ENCODE measurements around the gene CRACR2B.
A peak's percentile ranks its signal among the peaks of the same experiment; 100 is the strongest.

CRACR2B gene

GRCh38 chr11:839280-839623, 11.5 kb downstream of the CRACR2B start:
- TF ChIP-seq, protein P1, sequence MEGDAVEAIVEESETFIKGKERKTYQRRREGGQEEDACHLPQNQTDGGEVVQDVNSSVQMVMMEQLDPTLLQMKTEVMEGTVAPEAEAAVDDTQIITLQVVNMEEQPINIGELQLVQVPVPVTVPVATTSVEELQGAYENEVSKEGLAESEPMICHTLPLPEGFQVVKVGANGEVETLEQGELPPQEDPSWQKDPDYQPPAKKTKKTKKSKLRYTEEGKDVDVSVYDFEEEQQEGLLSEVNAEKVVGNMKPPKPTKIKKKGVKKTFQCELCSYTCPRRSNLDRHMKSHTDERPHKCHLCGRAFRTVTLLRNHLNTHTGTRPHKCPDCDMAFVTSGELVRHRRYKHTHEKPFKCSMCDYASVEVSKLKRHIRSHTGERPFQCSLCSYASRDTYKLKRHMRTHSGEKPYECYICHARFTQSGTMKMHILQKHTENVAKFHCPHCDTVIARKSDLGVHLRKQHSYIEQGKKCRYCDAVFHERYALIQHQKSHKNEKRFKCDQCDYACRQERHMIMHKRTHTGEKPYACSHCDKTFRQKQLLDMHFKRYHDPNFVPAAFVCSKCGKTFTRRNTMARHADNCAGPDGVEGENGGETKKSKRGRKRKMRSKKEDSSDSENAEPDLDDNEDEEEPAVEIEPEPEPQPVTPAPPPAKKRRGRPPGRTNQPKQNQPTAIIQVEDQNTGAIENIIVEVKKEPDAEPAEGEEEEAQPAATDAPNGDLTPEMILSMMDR (IDR thresholded peaks at IDR 0.05; ENCODE audit: extremely low read depth, insufficient read depth, missing control alignments) = no peak
- in situ Hi-C loops (cut with MboI; ENCODE audit: low pct_unique_long_range_greater_than_20kb, low sequenced_read_pairs, unreplicated experiment) = no loop called here
- DNase-seq (ENCODE audit: low spot score) = no peak

GRCh38 chr11:839875-840617, 12.3 kb downstream of the CRACR2B start:
- TF ChIP-seq, protein P1 (IDR thresholded peaks at IDR 0.05; ENCODE audit: extremely low read depth, insufficient read depth, missing control alignments) = peak; percentile 43
- in situ Hi-C loops (cut with MboI; ENCODE audit: low pct_unique_long_range_greater_than_20kb, low sequenced_read_pairs, unreplicated experiment) = no loop called here
- no peak for DNase-seq (ENCODE audit: low spot score)

DNA sequence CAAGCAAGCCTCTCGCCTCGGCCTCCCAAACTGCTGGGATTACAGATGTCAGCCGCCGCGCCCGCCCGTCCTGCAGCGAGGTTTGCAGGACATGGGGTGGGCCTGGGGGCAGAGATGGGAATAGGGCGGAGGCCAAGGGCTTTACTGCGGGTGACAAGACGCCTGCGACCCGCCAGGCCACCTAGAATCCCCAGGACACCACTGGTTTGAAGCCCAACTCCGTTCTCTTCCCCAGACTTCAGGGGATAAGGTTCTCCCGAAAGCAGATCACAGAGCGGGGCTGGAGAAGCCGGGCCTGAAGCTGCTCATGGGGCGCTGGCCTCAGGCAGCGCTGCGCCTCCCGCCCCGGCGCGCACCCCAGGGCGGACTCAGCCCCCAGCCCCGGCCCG, 14.3 kb downstream of the CRACR2B start:
- TF ChIP-seq, protein P1 (IDR thresholded peaks at IDR 0.05; ENCODE audit: extremely low read depth, insufficient read depth, missing control alignments) = no peak
- no peak for DNase-seq (ENCODE audit: low spot score)
- in situ Hi-C loops (cut with MboI; ENCODE audit: low pct_unique_long_range_greater_than_20kb, low sequenced_read_pairs, unreplicated experiment) = no loop called here

- TF ChIP-seq, protein P1 (IDR thresholded peaks at IDR 0.05; ENCODE audit: extremely low read depth, insufficient read depth, missing control alignments) = no peak
- peak; percentile 99 for DNase-seq (ENCODE audit: low spot score)
- in situ Hi-C loops (cut with MboI; ENCODE audit: low pct_unique_long_range_greater_than_20kb, low sequenced_read_pairs, unreplicated experiment) = no loop called here
These were observed 14.8 kb downstream of the CRACR2B start, which contains the start of the genes POLR2L and TSPAN4 for GRCh38 chr11:842370-843002. TSS of gene POLR2L (minus strand) at chr11:842529. CDS start at chr11:842508, 21 bp downstream. TSS of gene TSPAN4 (plus strand) at chr11:842852. CDS start at chr11:850305, 7,453 bp downstream.

GRCh38 chr11:843086-843734, 15.5 kb downstream of the CRACR2B start:
- DNase-seq (ENCODE audit: low spot score) = no peak
- TF ChIP-seq, protein P1 (IDR thresholded peaks at IDR 0.05; ENCODE audit: extremely low read depth, insufficient read depth, missing control alignments) = peak; percentile 18
- in situ Hi-C loops (cut with MboI; ENCODE audit: low pct_unique_long_range_greater_than_20kb, low sequenced_read_pairs, unreplicated experiment) = no loop called here

DNA sequence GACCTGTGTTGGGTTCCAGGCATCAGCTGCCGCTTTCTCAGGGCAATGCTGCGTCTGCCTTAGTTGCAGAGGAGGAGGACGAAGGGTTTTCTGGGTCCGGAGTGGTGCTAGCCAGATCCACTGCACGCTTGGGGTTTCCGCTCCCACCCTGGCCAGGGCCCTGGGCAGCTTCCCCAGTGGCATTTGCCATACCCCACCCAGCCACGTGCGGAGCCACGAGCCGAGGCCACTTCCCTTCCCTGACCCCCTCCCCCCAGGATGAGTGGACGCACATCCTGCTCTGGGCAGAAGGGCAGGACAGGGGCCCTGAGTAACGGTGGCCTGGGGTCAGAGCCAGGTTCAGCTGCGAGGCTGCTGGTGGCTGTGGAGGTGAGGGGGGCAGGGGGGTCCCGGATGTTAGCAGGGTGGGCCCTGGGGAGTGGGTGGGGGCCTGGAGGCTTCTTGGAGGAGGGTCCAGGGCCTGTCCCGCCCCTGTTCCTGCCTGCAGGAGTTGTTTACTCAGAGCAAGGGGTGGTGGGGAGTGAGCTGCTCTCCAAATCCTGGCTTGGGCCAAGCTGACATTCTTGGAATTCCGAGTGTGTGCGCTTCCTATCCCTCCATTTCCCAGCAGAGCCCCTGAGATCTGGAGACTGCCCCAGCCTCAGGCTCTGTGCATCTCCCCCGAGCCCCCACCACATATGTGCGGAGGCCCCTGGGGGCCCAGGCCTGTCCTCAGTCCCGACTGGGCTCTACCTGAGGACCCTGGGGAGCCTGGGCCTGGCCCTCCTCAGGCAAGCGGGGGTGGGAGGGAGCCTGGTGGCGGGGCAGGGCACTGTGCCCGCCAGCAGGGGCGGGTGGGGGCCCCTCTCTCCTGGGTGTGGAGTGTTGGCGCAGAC, 16.3 kb downstream of the CRACR2B start:
- DNase-seq (ENCODE audit: low spot score) = no peak
- TF ChIP-seq, protein P1 (IDR thresholded peaks at IDR 0.05; ENCODE audit: extremely low read depth, insufficient read depth, missing control alignments) = no peak

More for the DNA sequence above, 16.3 kb downstream of the CRACR2B start:
- in situ Hi-C loops (cut with MboI; ENCODE audit: low pct_unique_long_range_greater_than_20kb, low sequenced_read_pairs, unreplicated experiment) = no loop called here
